ENCODE data around the gene PDIA6. TPM values are rescaled to one million over a fixed set of nuclear protein-coding genes. Genes with fewer than 3 reads are reported as not detected.

Gene PDIA6
- total RNA-seq, 1 donor from 2014 or later: 167 TPM

- no peak for DNase-seq
- intact Hi-C loops (cut with DNase I): no loop called here
- Histone ChIP-seq H3K9me3 (no peaks in the 10 kb centered on the region), H3K36me3 (no peaks in the 10 kb centered on the region), H3K27ac (no peak overlapping the region), H3K4me1 (peaks cover 6% of the 10 kb centered on the region), H3K4me3 (no peak overlapping the region), H3K27me3 (ENCODE audit: low read depth) (peaks cover 36% of the 10 kb centered on the region)
- ATAC-seq: peak in 1 of 2 donors; percentile 4
- TF ChIP-seq CTCF (IDR thresholded peaks at IDR 0.05): no peak
These were observed 15.8 kb upstream of the PDIA6 start for GRCh38 chr2:10828346-10828745.

- Histone ChIP-seq H3K36me3 (no peaks in the 10 kb centered on the region), H3K4me1 (no peaks in the 10 kb centered on the region), H3K9me3 (no peaks in the 10 kb centered on the region), H3K4me3 (no peak overlapping the region), H3K27me3 (ENCODE audit: low read depth) (peaks cover 22% of the 10 kb centered on the region), H3K27ac (no peak overlapping the region)
- DNase-seq (no peak), ATAC-seq (no peak)
- intact Hi-C loops (cut with DNase I): no loop called here
- TF ChIP-seq CTCF (IDR thresholded peaks at IDR 0.05): no peak
These were observed 14.0 kb upstream of the PDIA6 start for GRCh38 chr2:10826625-10827024.

- no peaks in the 10 kb centered on the region for H3K9me3 ChIP-seq
- intact Hi-C loops (cut with DNase I): no loop called here
- DNase-seq: no peak
- H3K4me3 ChIP-seq: no peak overlapping the region
- no peaks in the 10 kb centered on the region for H3K36me3 ChIP-seq
- no peak for TF ChIP-seq CTCF (IDR thresholded peaks at IDR 0.05)
- no peak overlapping the region for H3K27ac ChIP-seq
- no peaks in the 10 kb centered on the region for H3K4me1 ChIP-seq
- ATAC-seq: no peak
- H3K27me3 ChIP-seq (ENCODE audit: low read depth): peaks cover 16% of the 10 kb centered on the region
These were observed 13.4 kb upstream of the PDIA6 start for GRCh38 chr2:10826026-10826425.

- Histone ChIP-seq H3K27me3 (ENCODE audit: low read depth) (peaks cover 3% of the 10 kb centered on the region), H3K27ac (no peak overlapping the region), H3K36me3 (no peaks in the 10 kb centered on the region), H3K4me1 (no peaks in the 10 kb centered on the region), H3K9me3 (no peaks in the 10 kb centered on the region), H3K4me3 (no peak overlapping the region)
- ATAC-seq: no peak
- DNase-seq: no peak
- no peak for TF ChIP-seq CTCF (IDR thresholded peaks at IDR 0.05)
- intact Hi-C loops (cut with DNase I): no loop called here
These were observed 11.6 kb upstream of the PDIA6 start for GRCh38 chr2:10824191-10824590.

- intact Hi-C loops (cut with DNase I): no loop called here
- Histone ChIP-seq H3K4me1 (no peaks in the 10 kb centered on the region), H3K27me3 (ENCODE audit: low read depth) (peaks cover 3% of the 10 kb centered on the region), H3K4me3 (no peak overlapping the region), H3K9me3 (no peaks in the 10 kb centered on the region), H3K27ac (no peak overlapping the region), H3K36me3 (no peaks in the 10 kb centered on the region)
- no peak for TF ChIP-seq CTCF (IDR thresholded peaks at IDR 0.05)
- ATAC-seq: peak in 1 of 2 donors; percentile 34
- DNase-seq: no peak
These were observed 8.6 kb upstream of the PDIA6 start for GRCh38 chr2:10820978-10821695.

Data from lower lobe of right lung (tissue), 2 donors.